ENCODE measurements around the gene FBLN1.
"Not testable (repeated sequence)": the region's sequence is repeated elsewhere in the genome, so short reads cannot be mapped to it uniquely, and the experiment has no call there.

The FBLN1 gene

DNA sequence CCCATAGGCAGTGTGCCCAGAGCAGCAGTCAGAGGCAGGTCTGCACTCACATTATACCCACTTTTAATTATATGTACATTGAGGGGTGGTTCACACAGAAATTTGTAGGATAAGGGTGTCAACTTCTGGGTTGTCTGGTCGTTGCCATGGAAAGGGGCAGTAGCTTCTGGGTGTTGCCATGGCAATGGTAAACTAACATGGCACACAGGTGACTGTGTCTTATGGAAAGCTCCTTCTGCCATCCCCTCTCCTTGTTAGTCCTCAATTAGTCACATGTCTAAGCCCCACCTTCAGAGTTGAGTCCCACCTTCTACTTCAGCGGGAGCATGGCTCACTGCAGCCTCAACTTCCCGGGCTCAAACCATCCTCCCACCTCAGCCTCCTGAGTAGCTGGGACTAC, 112.7 kb downstream of the FBLN1 start:
- CTCF ChIA-PET, result interaction anchor here (0.6 to 1.7 kb wide), 2 partner anchors 15 to 380 kb away, joined by 3 to 4 read pairs; no protein-coding TSS in a partner anchor
- TF ChIP-seq, protein P1, sequence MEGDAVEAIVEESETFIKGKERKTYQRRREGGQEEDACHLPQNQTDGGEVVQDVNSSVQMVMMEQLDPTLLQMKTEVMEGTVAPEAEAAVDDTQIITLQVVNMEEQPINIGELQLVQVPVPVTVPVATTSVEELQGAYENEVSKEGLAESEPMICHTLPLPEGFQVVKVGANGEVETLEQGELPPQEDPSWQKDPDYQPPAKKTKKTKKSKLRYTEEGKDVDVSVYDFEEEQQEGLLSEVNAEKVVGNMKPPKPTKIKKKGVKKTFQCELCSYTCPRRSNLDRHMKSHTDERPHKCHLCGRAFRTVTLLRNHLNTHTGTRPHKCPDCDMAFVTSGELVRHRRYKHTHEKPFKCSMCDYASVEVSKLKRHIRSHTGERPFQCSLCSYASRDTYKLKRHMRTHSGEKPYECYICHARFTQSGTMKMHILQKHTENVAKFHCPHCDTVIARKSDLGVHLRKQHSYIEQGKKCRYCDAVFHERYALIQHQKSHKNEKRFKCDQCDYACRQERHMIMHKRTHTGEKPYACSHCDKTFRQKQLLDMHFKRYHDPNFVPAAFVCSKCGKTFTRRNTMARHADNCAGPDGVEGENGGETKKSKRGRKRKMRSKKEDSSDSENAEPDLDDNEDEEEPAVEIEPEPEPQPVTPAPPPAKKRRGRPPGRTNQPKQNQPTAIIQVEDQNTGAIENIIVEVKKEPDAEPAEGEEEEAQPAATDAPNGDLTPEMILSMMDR (IDR thresholded peaks at IDR 0.05; ENCODE audit: insufficient read depth, low read length, missing control alignments), result no peak
- DNase-seq (ENCODE audit: low read depth, low spot score), result no peak
- POLR2A ChIA-PET, result no interaction called here
- H3K4me3 ChIP-seq (ENCODE audit: low read depth, low read length), result no peak overlapping the region

DNA sequence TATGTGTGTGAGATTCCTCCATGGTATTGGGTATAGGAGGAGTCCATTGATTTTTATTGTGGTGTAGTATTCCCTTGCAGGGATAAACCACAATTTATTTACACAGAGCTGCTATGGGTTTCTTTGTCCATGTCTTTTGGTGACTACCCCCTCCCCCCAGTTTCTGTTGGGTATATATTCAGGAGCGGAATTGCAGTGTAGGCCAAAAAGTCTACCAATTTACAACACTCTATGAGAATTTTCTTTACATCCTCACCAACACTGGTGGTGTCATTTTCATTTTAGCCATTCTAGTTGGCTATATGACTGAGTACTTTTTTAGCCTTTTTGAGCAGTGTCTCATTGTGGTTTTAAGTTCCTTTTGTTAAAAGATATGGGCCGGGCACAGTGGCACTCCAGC, 113.7 kb downstream of the FBLN1 start:
- no peak overlapping the region for H3K4me3 ChIP-seq (ENCODE audit: low read depth, low read length)
- TF ChIP-seq, protein P1 (IDR thresholded peaks at IDR 0.05; ENCODE audit: insufficient read depth, low read length, missing control alignments), result no peak
- DNase-seq (ENCODE audit: low read depth, low spot score), result no peak
- POLR2A ChIA-PET, result no interaction called here
- CTCF ChIA-PET, result no interaction called here

DNA sequence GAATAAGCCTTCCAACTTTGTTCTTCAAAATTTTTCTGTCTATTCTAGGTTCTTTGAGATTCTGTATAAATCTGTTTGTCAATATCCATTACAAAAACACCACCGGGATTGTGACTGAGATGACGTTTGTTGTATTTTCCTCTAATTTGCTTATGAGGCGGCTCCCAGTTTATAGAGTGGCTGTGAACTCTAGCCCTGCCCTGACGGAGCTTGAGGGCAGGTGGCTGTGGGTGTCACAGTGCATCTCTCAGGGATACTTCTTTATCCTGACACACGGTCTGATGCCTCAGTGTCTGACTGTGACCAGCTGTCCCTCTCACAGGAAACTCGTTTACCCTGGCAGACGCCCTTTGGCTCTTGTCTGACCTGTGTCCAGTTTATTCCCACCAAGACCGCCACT, 115.3 kb downstream of the FBLN1 start:
- no peak for DNase-seq (ENCODE audit: low read depth, low spot score)
- POLR2A ChIA-PET, result interaction anchor here (0.7 kb wide), 1 partner anchor 17 kb away, joined by 3 read pairs; no protein-coding TSS in a partner anchor
- CTCF ChIA-PET, result no interaction called here
- H3K4me3 ChIP-seq (ENCODE audit: low read depth, low read length), result no peak overlapping the region
- TF ChIP-seq, protein P1 (IDR thresholded peaks at IDR 0.05; ENCODE audit: insufficient read depth, low read length, missing control alignments), result no peak

DNA sequence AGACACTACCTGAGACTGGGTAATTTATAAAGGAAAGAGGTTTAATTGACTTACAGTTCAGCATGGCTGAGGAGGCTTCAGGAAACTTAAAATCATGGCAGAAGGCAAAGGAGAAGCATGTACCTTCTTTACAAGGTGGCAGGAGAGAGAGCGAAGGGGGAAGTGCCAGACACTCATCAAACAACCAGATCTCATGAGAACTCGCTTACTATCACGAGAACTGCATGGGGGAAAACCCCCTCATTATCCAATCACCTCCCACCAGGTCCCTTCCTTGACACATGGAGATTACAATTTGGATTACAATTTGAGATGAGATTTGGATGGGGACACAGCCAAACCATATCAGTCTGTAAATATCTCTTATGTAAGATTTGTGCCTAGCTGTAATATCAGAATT, 118.0 kb downstream of the FBLN1 start:
- POLR2A ChIA-PET, result no interaction called here
- CTCF ChIA-PET, result no interaction called here

DNA sequence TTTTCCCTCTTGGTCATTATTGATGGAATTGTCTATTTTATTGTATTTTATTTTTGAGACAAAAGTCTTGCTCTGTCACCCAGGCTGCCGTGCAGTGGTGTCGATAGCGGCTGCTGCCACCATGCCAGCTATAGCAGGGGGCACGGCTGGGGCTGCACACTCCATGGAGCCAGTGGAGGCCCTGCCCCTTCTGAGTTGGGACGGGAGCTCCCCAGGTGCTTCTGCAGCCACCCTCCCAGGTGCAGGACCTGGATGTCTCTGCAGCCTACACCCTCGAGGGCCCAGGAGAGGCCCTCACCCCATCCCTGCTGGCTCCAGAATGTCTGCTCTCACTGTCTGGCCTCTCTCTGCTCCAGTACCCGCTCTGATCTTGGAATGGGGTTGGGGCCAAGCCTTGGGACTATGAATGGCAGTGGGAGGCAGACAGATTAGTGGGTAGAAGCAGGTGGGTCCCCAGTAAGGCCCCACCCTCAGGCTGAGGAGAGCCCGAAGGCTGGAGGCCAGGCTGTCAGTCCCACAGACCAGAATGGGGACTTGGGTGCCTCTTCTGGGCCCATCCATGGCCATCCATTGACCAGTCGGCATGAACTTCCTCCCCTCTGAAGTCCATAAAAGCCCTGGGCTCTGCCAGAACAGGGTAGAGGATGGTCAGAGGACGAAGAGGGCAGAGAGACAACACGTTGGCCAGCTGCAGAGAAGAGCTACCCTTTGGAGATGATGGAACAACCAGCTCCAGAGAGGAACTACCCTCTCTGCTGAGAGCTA, 119.3 kb downstream of the FBLN1 start:
- ChIA-PET POLR2A (no interaction called here), CTCF (no interaction called here)
- TF ChIP-seq, protein P1 (IDR thresholded peaks at IDR 0.05; ENCODE audit: insufficient read depth, low read length, missing control alignments), result no peak
- H3K4me3 ChIP-seq (ENCODE audit: low read depth, low read length), result no peak overlapping the region
- no peak for DNase-seq (ENCODE audit: low read depth, low spot score)

More for the DNA sequence above, 118.0 kb downstream of the FBLN1 start:
- TF ChIP-seq, protein P1 (IDR thresholded peaks at IDR 0.05; ENCODE audit: insufficient read depth, low read length, missing control alignments), result no peak
- H3K4me3 ChIP-seq (ENCODE audit: low read depth, low read length), result no peak overlapping the region
- DNase-seq (ENCODE audit: low read depth, low spot score), result no peak

DNA sequence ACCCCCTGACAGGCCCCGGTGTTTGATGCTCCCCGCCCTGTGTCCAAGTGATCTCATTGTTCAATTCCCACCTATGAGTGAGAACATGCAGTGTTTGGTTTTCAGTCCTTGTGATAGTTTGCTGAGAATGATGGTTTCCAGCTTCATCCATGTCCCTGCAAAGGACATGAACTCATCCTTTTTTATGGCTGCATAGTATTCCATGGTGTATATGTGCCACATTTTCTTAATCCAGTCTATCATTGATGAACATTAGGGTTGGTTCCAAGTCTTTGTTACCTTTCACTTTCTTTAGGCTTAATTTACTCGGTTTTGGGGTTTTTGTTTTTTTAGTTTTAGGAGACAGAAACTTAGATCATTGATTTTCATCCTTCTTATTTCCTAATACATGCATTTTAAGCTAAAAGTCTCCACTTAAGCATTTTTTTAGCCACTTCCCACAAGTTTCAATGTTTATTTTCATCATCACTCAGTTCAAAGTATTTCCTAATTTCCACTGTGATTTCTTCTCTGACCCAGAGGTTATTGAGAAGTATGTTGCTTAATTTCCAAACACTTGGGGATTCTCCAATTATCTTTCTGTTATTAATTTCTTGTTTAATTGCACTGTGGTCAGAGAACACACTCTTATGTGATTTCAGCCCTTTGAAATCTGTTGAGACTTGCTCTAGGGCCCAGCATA, 120.9 kb downstream of the FBLN1 start:
- DNase-seq (ENCODE audit: low read depth, low spot score); H3K4me3 ChIP-seq (ENCODE audit: low read depth, low read length); POLR2A ChIA-PET: not testable (repeated sequence)
- CTCF ChIA-PET, result interaction anchor here (2.1 kb wide), 1 partner anchor 22 kb away, joined by 6 read pairs; no protein-coding TSS in a partner anchor

Measured in AG04449 (cell line).